HEK293 (cell line): Measurements from ENCODE around the gene RAB3C.

ENCODE experiments used
- CTCF ChIP-seq: fragments of 450-650 bp; formaldehyde crosslinking; IDR thresholded peaks from 2 replicates; pipeline ENCODE4 v1.5.1; 2016; ENCODE audit warnings: missing biosample characterization, missing genetic modification characterization
- FEZF1 ChIP-seq: fragments of 450-650 bp; formaldehyde crosslinking; IDR thresholded peaks from 2 replicates; pipeline ENCODE4 v1.5.1; 2016; ENCODE audit warnings: missing biosample characterization, missing genetic modification characterization
- HOXC10 ChIP-seq: sonication (generic); formaldehyde crosslinking; IDR thresholded peaks from 2 replicates; pipeline ENCODE4 v1.8.1; 2023; ENCODE audit warnings: mild to moderate bottlenecking, missing genetic modification reagents
- KLF10 ChIP-seq: fragments of 450-650 bp; IDR thresholded peaks from 2 replicates; pipeline ENCODE4 v1.5.1; 2018; ENCODE audit warnings: missing biosample characterization, mild to moderate bottlenecking, missing genetic modification characterization
- REST ChIP-seq: fragments of 450-650 bp; formaldehyde crosslinking; IDR thresholded peaks from 2 replicates; pipeline ENCODE4 v1.5.1; 2016; ENCODE audit warnings: missing biosample characterization, missing genetic modification characterization
- ZNF133 ChIP-seq: fragments of 450-650 bp; formaldehyde crosslinking; IDR thresholded peaks from 2 replicates; pipeline ENCODE4 v1.5.1; 2016; ENCODE audit warnings: missing biosample characterization, missing genetic modification characterization
- ZNF140 ChIP-seq: fragments of 450-650 bp; formaldehyde crosslinking; IDR thresholded peaks from 2 replicates; pipeline ENCODE4 v1.5.1; 2016; ENCODE audit warnings: missing biosample characterization, missing genetic modification characterization
- ZNF423 ChIP-seq: fragments of 450-650 bp; formaldehyde crosslinking; IDR thresholded peaks from 2 replicates; pipeline ENCODE4 v1.5.1; 2016; ENCODE audit warnings: missing biosample characterization, missing genetic modification characterization
- ZNF48 ChIP-seq: fragments of 450-650 bp; formaldehyde crosslinking; IDR thresholded peaks from 2 replicates; pipeline ENCODE4 v1.5.1; 2016; ENCODE audit warnings: missing biosample characterization, missing genetic modification characterization
- ZNF529 ChIP-seq: fragments of 450-650 bp; formaldehyde crosslinking; IDR thresholded peaks from 2 replicates; pipeline ENCODE4 v1.5.1; 2017; ENCODE audit warnings: missing genetic modification characterization, missing biosample characterization; ENCODE audit not compliant: insufficient replicate concordance
- ZNF660 ChIP-seq: fragments of 450-650 bp; IDR thresholded peaks from 2 replicates; pipeline ENCODE4 v1.5.1; 2018; ENCODE audit warnings: missing biosample characterization, mild to moderate bottlenecking, missing genetic modification characterization

- TF ChIP-seq CTCF (tag by site-specific recombination) (no peak), FEZF1 (no peak), ZNF48 (no peak), KLF10 (no peak), ZNF140 (no peak), REST (tag by site-specific recombination) (no peak), ZNF133 (tag by site-specific recombination) (no peak), ZNF529 (tag by site-specific recombination) (no peak), HOXC10 (CRISPR knock-in tag) (no peak), ZNF423 (tag by site-specific recombination) (no peak), ZNF660 (tag by site-specific recombination) (no peak)
Observed at GRCh38 chr5:58761407-58761806, 178.5 kb downstream of the RAB3C start.
